ENCODE data around the gene ADAT2. TPM values are rescaled to one million over a fixed set of nuclear protein-coding genes. Genes with fewer than 3 reads are reported as not detected.

The ADAT2 gene
- total RNA-seq, 1 experiment from 2014 or later, result 18.4 TPM

DNA sequence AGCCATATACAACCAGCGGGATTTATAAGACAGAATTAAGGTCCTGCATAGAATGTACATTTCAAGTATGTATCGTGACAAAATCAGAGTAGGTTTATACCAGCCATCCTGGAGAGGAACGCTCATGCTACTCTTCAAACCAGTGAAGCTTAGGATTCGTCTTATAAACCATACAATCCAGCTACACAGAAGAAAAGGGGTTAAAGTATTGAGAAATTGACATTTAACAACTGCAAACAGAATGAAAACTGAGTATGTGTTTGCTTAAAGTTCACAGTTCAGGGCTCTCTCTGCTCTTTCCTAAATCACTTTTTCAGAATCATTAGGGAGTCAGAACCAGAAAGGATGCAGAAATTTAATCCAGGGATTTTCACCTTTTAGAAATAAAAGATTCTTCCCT, 17.9 kb downstream of the ADAT2 start:
- no peaks in the 10 kb centered on the region for H3K9me3 ChIP-seq (ENCODE audit: control insufficient read depth in 1 of 2, insufficient read depth in 1 of 2, low read depth in 1 of 2, low read length in 2 of 2)
- no TSS peak for BruUV-seq (replicated peaks)
- H3K27ac ChIP-seq (ENCODE audit: low read depth, low read length), result no peak overlapping the region
- CTCF ChIA-PET, result no interaction called here
- RAD21 ChIA-PET (ENCODE audit: low non-redundant PET in 1 of 2, low total read pairs in 2 of 2, uncharacterized antibody in 2 of 2, unreplicated experiment in 2 of 2), result no interaction called here
- H3K9me2 ChIP-seq (ENCODE audit: insufficient read depth), result no peaks in the 10 kb centered on the region
- POLR2A ChIA-PET, result no interaction called here
- no peaks in the 10 kb centered on the region for H3K27me3 ChIP-seq (ENCODE audit: insufficient read depth, low read length)
- H3K4me1 ChIP-seq (ENCODE audit: control insufficient read depth in 1 of 2, insufficient read depth in 2 of 2, low read length in 2 of 2), result no peaks in the 10 kb centered on the region
- no peak overlapping the region for H3K4me2 ChIP-seq (ENCODE audit: low read length)
- H3K36me3 ChIP-seq (ENCODE audit: control insufficient read depth in 1 of 2, insufficient read depth in 2 of 2, low read length in 2 of 2), result peaks cover 8 to 33% of the 10 kb centered on the region in 2 experiments; a peak in 3 of 4 replicates
- no peak overlapping the region for H3K4me3 ChIP-seq (replicated peaks in 1 of 2; ENCODE audit: low read depth in 1 of 2, low read length in 2 of 2)
- DNase-seq (ENCODE audit: low read depth, low spot score), result no peak
- no peak overlapping the region for H2AFZ ChIP-seq (ENCODE audit: low read depth, low read length, poor library complexity, severe bottlenecking)
- no peaks in the 10 kb centered on the region for H4K20me1 ChIP-seq (ENCODE audit: insufficient read depth)
- no peak for ATAC-seq
- 0 out of 2 replicates have a peak, but pooled peaks cover under 1% of the 10 kb centered on the region for H3K79me2 ChIP-seq (ENCODE audit: insufficient read depth, low read length)
- no peak overlapping the region for H3K9ac ChIP-seq (ENCODE audit: low read length)
- intact Hi-C loops (cut with micrococcal nuclease), result no loop called here
- TF ChIP-seq EZH2 (IDR thresholded peaks at IDR 0.05) (no peak), SP1 (IDR thresholded peaks at IDR 0.05; ENCODE audit: low read depth) (no peak), EGR1 (IDR thresholded peaks at IDR 0.05; ENCODE audit: low read depth) (no peak), JUND (IDR thresholded peaks at IDR 0.05) (no peak), SIN3A (IDR thresholded peaks at IDR 0.05; ENCODE audit: low read depth) (no peak), TCF7L2 (IDR thresholded peaks at IDR 0.05; ENCODE audit: borderline replicate concordance, extremely low read depth, insufficient read depth, insufficient read length) (no peak), YY1 (IDR thresholded peaks at IDR 0.05; ENCODE audit: extremely low read depth, insufficient replicate concordance, low read depth, low read length) (no peak), CBX3 (IDR thresholded peaks at IDR 0.05; ENCODE audit: low read depth) (no peak), CTCF (IDR thresholded peaks at IDR 0.05 in 2 of 3, conservative IDR thresholded peaks at IDR 0.05 in 1 of 3; ENCODE audit: borderline replicate concordance in 1 of 3, insufficient read depth in 1 of 3, low read depth in 2 of 3, low read length in 2 of 3) (no peak), SRF (IDR thresholded peaks at IDR 0.05; ENCODE audit: low read depth) (no peak), ZFX (IDR thresholded peaks at IDR 0.05) (no peak), RAD21 (IDR thresholded peaks at IDR 0.05; ENCODE audit: low read depth) (no peak), CEBPB (IDR thresholded peaks at IDR 0.05; ENCODE audit: low read depth) (no peak)

Measured in HCT116 (cell line).